NCI-H2107 (cell line): ENCODE data around the gene PARD3.
"Not testable (repeated sequence)": the region's sequence is repeated elsewhere in the genome, so short reads cannot be mapped to it uniquely, and the experiment has no call there.

Experiments used
- DNase-seq: peaks from one replicate; lab custom pipeline; 2025; lab: John Stamatoyannopoulos, UW

Gene PARD3

GRCh38 chr10:34074051-34074450, 741.0 kb downstream of the PARD3 start:
- no peak for DNase-seq

- DNase-seq, result not testable (repeated sequence)
Measured at GRCh38 chr10:34067741-34068140, 747.4 kb downstream of the PARD3 start.

GRCh38 chr10:34063592-34063991, 751.5 kb downstream of the PARD3 start:
- no peak for DNase-seq

GRCh38 chr10:34061841-34062240, 753.3 kb downstream of the PARD3 start:
- no peak for DNase-seq
